ENCODE data around the gene ALKBH3. TPM values are rescaled to one million over a fixed set of nuclear protein-coding genes. Genes with fewer than 3 reads are reported as not detected.

Gene ALKBH3
- total RNA-seq, 4 donors from 2014 or later, result 24.1 to 47.2 (median 28.0) TPM

DNA sequence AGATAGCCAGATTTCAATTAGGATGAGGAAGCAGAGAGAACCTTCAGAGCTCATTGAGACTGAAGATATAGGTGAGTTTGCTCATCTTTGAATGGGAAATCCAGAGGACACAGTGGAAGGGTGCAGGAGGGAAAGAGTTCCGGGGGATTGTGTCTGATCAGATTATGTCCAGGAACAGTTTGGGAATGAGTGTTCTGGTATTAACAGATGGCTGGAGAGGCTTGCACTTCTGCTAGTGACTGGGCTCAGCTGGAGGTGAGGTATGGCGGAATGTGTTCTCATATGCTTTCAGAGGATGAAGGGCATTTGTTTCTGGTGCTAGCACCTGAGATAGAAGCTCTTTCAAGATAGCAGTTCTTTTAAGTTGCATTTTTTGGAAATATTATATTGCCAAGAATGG lies 27.6 kb downstream of the ALKBH3 start:
- Histone ChIP-seq H3K27ac (no peak overlapping the region), H3K36me3 (peaks cover 51% of the 10 kb centered on the region), H3K9me3 (no peaks in the 10 kb centered on the region), H3K27me3 (no peaks in the 10 kb centered on the region), H3K4me1 (peaks cover 11% of the 10 kb centered on the region), H3K4me3 (no peak overlapping the region)
- no peak for DNase-seq (ENCODE audit: low spot score in 2 of 2)
- 97% methylated on average over 2 of the region's 2 CpGs for WGBS
- TF ChIP-seq POLR2A (IDR thresholded peaks at IDR 0.05) (no peak), EP300 (IDR thresholded peaks at IDR 0.05) (no peak), POLR2AphosphoS5 (IDR thresholded peaks at IDR 0.05) (no peak)
- TF ChIP-seq, protein P1, sequence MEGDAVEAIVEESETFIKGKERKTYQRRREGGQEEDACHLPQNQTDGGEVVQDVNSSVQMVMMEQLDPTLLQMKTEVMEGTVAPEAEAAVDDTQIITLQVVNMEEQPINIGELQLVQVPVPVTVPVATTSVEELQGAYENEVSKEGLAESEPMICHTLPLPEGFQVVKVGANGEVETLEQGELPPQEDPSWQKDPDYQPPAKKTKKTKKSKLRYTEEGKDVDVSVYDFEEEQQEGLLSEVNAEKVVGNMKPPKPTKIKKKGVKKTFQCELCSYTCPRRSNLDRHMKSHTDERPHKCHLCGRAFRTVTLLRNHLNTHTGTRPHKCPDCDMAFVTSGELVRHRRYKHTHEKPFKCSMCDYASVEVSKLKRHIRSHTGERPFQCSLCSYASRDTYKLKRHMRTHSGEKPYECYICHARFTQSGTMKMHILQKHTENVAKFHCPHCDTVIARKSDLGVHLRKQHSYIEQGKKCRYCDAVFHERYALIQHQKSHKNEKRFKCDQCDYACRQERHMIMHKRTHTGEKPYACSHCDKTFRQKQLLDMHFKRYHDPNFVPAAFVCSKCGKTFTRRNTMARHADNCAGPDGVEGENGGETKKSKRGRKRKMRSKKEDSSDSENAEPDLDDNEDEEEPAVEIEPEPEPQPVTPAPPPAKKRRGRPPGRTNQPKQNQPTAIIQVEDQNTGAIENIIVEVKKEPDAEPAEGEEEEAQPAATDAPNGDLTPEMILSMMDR (IDR thresholded peaks at IDR 0.05), result no peak

DNA sequence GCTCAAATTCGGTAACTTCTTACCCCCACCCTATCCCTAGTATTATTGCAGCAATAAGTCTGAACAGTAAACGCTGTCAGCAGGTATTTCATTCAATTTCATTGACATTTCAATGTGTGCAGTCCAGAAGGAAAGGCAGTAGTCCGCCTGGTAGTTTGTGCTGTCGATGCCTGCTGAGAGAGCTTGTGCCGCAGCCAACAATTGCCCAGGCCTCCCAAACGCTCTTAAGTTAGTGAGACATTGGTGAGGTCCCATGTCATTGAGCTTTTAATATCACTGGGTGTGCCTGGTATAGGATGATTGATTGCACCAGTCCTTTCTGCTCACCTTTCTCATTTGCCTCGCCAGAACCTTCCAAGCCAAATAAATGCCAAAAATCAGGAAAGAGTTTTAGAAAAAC lies 28.1 kb downstream of the ALKBH3 start:
- WGBS, result 84% methylated on average over 7 of the region's 7 CpGs

GRCh38 chr11:43913829-43914380 lies 33.3 kb downstream of the ALKBH3 start:
- whole genome bisulfite sequencing, result 91% methylated on average over 3 of the region's 3 CpGs
- no peaks in the 10 kb centered on the region for H3K9me3 ChIP-seq
- no peak for TF ChIP-seq POLR2AphosphoS5 (IDR thresholded peaks at IDR 0.05)
- no peak for TF ChIP-seq EP300 (IDR thresholded peaks at IDR 0.05)
- no peak for TF ChIP-seq POLR2A (IDR thresholded peaks at IDR 0.05)
- TF ChIP-seq, protein P1 (IDR thresholded peaks at IDR 0.05), result no peak
- H3K27me3 ChIP-seq, result no peaks in the 10 kb centered on the region
- H3K4me3 ChIP-seq, result no peak overlapping the region
- no peaks in the 10 kb centered on the region for H3K4me1 ChIP-seq
- H3K27ac ChIP-seq, result no peak overlapping the region
- H3K36me3 ChIP-seq, result peaks cover 61% of the 10 kb centered on the region
- DNase-seq (ENCODE audit: low spot score in 2 of 2), result no peak

More for the DNA sequence above, 28.1 kb downstream of the ALKBH3 start:
- Histone ChIP-seq H3K4me3 (no peak overlapping the region), H3K27ac (no peak overlapping the region), H3K36me3 (peaks cover 49% of the 10 kb centered on the region), H3K27me3 (no peaks in the 10 kb centered on the region), H3K4me1 (peaks cover 11% of the 10 kb centered on the region), H3K9me3 (no peaks in the 10 kb centered on the region)
- no peak for TF ChIP-seq POLR2AphosphoS5 (IDR thresholded peaks at IDR 0.05)
- TF ChIP-seq POLR2A (IDR thresholded peaks at IDR 0.05), result no peak
- TF ChIP-seq, protein P1 (IDR thresholded peaks at IDR 0.05), result no peak
- TF ChIP-seq EP300 (IDR thresholded peaks at IDR 0.05), result no peak
- no peak for DNase-seq (ENCODE audit: low spot score in 2 of 2)

- TF ChIP-seq POLR2A (IDR thresholded peaks at IDR 0.05) (no peak), EP300 (IDR thresholded peaks at IDR 0.05) (no peak), POLR2AphosphoS5 (IDR thresholded peaks at IDR 0.05) (no peak)
- TF ChIP-seq, protein P1 (IDR thresholded peaks at IDR 0.05), result no peak
- no peak overlapping the region for H3K4me3 ChIP-seq
- WGBS, result 91% methylated on average over 1 of the region's 1 CpG
- H3K36me3 ChIP-seq, result peaks cover 61% of the 10 kb centered on the region
- no peak for DNase-seq (ENCODE audit: low spot score in 2 of 2)
- H3K27me3 ChIP-seq, result no peaks in the 10 kb centered on the region
- H3K9me3 ChIP-seq, result no peaks in the 10 kb centered on the region
- H3K4me1 ChIP-seq, result no peaks in the 10 kb centered on the region
- H3K27ac ChIP-seq, result no peak overlapping the region
Observed at GRCh38 chr11:43914466-43914865, 33.8 kb downstream of the ALKBH3 start.

GRCh38 chr11:43916621-43917020 lies 36.0 kb downstream of the ALKBH3 start:
- H3K4me3 ChIP-seq, result no peak overlapping the region
- peaks cover 65% of the 10 kb centered on the region for H3K36me3 ChIP-seq
- 73% methylated on average over 2 of the region's 2 CpGs for WGBS
- H3K27ac ChIP-seq, result no peak overlapping the region
- TF ChIP-seq POLR2AphosphoS5 (IDR thresholded peaks at IDR 0.05) (no peak), POLR2A (IDR thresholded peaks at IDR 0.05) (no peak), EP300 (IDR thresholded peaks at IDR 0.05) (no peak)
- TF ChIP-seq, protein P1 (IDR thresholded peaks at IDR 0.05), result no peak
- no peaks in the 10 kb centered on the region for H3K9me3 ChIP-seq
- H3K4me1 ChIP-seq, result peaks cover 16% of the 10 kb centered on the region
- no peaks in the 10 kb centered on the region for H3K27me3 ChIP-seq
- DNase-seq (ENCODE audit: low spot score in 2 of 2), result no peak
